Hematopoietic multipotent progenitor cell treated with erythropoietin and hydrocortisone succinate and interleukin-3 and kit ligand, for 17 days (in vitro differentiated cells): ENCODE data around the gene MLLT11.
"Not testable (repeated sequence)": the region's sequence is repeated elsewhere in the genome, so short reads cannot be mapped to it uniquely, and the experiment has no call there.

ENCODE experiments used
- DNase-seq: peaks from one replicate; pipeline ENCODE4 v3.0.0-alpha.2; 2015; ENCODE audit warnings: low spot score

MLLT11 gene

DNA sequence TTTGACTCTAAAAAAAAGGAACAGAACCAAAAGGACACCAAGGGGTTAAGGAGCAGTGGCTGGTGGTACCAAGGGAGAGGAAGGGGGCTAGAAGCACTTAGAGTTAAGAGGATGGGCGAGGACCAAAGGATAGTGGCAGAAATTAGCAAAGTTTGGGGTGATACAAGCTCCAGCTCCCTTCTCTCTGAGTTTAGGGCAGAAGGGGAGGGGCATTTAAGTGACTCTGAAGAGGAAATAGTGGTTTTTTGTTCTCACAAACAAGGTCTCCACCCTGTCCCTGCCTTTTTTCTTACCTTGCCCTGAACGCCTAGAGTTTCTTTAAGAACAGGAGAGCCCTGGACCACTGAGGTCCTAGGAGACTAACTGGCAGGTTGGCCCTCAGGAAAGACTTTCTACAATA lies 4.0 kb upstream of the MLLT11 start:
- no peak for DNase-seq

DNA sequence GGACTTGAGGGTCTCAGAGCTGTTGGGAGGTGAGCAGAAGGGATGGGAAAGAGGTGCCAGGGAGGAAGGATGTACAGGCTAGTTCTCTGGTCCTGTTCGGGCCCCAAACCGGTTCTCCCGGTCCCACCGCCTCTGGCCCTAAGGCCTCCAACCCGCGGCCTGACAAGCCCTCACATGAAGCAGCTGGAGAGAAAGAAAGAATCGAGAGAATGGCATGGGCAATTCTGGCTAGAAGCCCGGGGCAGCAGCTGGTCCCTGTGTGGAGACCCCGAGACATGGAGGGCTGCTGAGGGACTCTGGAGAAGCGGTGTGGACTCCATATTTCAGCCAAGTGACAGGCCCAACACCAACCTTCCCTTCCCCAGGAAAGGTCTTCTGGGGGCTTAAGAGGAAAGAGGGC lies 1.5 kb upstream of the MLLT11 start:
- peak; percentile 14 for DNase-seq

DNA sequence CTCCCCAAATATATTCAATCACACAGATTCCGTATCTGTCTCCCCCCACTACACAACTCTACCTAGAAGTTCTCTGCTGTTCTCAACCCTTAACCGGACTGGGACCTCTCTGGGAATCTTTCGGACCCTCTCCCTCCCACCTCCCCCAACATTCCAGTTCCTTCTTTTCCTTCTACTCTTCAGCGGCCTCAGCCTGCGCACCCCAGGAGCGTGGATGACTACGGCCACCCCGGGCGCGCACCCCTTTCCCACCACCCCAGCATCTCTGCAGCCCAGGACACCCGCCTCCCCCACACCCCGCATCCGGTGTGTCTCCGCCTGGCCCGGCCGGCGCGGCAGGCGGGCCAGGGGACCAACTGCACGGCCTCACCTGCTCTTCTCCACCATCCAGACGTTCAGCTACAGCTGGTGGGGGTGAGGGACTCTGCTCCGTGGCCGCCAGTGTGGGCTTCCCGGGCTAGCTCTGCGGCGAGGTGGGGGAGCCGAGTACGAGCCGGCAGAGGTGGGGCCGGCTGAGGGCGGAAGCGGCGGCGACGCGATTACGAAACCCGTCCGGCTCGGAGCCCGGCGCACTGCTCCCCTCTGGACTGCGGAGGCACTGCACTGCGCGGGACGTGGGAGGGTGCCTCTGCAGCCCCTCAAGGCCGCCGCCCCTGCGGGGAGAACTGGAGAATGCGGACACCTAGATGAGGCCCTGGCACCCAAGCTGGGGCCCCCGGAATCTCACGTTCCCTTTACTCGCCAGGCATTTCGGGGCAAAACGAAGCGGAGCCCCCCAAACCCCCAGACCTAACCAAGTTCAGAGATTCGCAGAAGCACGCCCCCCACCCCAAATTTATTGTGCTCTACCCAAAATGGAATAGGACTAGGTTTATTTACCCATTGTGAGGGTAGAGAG lies 839 bp upstream of the MLLT11 start, which contains the start of gene CDC42SE1:
TSS of gene CDC42SE1 (minus strand) at position 514 of the 898 bp plus-strand sequence. CDS start 3,892 bp downstream, outside the sequence.
- peak; percentile 78 for DNase-seq

DNA sequence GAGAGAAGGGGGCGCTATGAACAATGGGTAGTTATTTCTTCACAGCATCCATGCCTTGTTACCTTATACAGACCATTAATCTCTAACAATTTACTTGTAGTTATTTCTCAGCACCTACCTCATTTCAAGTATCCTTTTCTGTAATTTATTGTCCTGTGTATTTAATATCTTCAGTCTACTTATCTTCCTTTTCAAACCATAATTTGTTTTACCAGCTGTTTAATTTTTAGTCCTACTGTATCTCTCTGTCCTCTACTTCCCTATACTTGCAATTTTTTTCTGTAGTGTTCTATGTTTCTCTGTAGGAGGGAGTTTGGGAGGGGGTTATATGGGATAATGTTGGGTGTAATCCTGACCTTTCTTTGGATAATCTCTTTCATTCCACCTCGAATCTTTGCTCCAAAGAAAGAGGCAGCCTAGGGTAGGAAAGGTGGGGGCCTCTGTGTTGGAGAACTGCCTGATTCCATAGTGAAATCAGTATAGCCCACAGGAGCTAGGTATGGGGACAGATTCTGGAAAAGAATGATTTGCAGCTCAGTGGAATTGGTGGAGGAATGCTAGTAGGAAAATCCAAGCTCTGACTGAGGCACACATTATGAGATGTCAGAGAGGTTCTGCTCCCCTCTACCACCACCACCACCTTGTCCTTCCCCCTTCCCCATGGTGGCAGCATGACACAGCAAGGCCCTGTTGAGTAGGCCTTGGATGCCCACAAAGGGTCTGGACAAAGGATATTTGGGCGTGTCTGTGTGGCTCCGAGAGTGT lies 642 bp downstream of the MLLT11 start:
- DNase-seq, result peak; percentile 3

DNA sequence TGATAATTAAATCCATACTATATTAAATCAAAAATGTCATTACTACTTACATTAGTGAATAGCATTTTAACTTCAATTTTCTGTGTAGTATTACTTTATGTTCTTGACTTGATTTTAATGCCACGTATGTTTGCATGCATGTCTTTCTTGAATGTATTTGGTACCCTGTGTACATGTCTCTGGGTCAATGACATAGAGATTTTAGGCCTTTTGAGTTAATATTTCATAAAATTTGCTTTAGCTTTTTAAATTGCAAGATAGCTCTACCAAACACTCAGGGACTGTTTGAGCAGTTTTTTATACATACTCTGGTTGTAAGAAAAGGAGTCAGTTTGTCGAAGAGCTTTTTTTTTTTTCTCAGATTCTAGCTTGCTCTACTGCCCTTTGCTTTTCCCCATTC lies 1.5 kb downstream of the MLLT11 start:
- peak; percentile 2 for DNase-seq

DNA sequence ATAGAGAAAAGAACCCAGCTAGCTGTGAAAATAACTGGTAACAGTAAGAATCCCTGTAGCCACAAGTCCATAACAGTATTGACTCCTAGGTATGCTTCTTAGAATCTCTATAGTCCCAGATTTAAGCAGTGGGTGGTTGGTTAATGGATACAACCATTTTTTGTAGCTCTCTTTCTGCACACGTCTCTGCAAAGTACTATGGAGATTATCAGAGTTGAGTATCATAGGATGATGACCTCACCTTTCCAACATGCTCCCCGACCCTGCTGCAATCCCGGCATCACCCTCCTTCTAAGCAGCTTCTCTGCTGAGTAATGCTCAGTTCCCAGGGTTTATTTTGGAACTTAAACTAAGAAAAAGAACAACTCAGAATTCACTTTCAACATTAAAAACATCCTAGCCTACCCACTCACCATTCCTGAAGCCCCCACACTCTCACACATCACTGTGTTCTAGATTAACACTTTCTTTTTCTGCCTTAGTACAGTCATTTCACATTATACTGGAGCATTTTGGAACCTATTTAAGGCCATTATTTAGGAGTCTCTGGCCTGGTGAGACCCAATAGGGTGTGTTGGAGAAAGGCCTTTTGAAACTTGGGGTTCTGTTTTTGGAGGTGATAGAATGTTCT lies 2.7 kb downstream of the MLLT11 start:
- peak; percentile 3 for DNase-seq

DNA sequence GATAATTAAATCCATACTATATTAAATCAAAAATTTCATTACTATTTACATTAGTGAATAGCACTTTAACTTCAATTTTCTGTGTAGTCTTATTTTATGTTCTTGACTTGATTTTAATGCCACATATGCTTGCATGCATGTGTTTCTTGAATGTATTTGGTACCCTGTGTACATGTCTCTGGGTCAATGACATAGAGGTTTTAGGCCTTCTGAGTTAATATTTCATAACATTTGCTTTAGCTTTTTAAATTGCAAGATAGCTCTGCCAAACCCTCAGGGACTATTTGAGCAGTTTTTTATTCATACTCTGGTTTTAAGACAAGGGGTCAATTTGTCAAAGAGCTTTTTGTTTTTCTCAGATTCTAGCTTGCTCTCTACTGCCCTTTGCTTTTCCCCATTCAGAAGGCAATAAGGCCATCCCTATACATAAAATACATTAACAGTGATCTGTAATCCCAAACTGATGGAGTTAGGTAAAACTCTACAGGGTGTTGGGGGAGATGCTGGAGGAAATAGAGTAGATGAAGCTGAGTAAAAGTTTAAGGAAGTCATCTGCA lies 5.0 kb downstream of the MLLT11 start:
- DNase-seq, result peak; percentile 3

DNA sequence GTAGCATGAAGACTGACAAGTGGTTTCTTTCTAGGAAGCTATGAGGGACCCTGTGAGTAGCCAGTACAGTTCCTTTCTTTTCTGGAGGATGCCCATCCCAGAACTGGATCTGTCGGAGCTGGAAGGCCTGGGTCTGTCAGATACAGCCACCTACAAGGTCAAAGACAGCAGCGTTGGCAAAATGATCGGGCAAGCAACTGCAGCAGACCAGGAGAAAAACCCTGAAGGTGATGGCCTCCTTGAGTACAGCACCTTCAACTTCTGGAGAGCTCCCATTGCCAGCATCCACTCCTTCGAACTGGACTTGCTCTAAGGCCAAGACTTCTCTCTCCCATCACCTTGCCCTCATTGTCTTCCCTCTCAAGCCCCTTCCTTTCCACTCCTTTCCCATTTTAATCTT lies 7.0 kb downstream of the MLLT11 start:
- no peak for DNase-seq

DNA sequence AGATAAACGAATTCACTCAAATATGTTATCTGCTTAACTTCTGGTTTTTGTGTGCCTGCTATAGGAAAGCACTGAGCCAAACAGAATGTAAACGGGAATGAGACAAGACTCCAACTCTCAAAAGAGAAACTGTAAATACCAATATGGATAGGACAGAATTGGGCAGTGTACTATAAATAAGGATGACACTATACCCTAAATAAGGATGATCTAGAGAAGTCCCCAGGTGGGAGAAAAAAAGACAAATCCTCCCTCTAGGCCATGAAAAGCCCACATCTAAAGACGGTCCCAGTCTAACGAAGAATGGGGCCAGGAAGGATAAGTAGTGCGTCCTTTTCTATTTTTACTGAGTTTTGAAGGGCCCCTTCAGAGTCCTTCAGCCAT lies 8.9 kb downstream of the MLLT11 start:
- no peak for DNase-seq

DNA sequence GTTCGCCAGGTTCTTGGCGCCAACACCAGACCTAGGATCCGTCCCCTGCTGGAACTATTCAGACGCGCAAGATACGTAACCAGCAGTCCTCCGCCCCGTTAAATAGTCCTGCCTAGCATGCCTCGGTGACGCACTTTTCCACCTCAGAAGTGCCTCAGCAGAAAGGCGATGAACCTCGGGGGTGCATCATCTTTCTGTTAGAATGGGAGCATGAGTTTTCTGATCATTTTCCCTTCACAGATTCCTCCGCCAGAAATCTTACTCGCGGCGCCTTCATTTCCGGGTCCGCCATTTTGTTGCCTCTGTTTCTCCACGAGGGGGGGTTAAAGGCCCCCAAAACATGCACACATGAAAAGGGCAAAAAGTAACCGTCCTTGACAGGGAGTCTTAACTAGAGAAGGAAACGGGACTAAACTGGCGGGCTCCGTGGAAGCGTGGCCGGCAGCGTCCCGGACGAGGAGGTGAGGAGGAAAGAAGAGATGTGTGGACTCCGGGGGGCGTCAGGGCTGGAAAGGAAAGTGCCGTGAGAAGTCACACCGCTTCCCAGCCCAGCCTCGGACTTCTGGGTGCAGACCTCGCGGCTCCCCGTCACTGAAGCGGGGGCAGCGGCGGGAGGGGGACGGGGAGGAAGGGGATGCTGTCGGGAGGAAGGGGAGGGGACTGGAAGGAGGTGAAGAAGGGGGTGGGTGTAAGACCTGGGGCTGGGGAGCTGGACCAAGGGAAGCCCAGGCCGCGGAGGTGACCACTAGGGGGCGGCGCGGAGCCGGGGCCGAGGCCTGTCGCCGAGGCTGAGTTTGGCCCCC lies 10.5 kb downstream of the MLLT11 start, which contains the start of gene GABPB2:
TSS of gene GABPB2 (plus strand) at position 288 of the 803 bp plus-strand sequence. CDS start 17,429 bp downstream, outside the sequence.
- DNase-seq, result peak; percentile 91

DNA sequence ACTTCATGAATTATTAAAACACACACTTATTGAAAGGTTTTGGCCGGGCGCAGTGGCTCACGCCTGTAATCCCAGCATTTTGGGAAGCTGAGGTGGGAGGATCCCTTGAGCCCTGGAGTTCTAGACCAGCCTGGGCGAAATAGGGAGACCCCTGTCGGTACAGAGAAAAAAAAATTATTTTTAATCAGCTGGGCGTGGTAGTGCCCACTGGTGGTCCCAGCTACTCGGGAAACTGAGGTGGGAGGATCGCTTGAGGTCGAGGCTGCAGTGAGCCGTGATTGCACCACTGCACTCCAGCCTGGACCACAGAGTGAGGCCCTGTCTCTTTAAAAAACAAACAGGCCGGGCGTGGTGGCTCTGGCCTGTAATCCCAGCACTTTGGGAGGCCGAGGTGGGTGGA lies 12.0 kb downstream of the MLLT11 start:
- no peak for DNase-seq

DNA sequence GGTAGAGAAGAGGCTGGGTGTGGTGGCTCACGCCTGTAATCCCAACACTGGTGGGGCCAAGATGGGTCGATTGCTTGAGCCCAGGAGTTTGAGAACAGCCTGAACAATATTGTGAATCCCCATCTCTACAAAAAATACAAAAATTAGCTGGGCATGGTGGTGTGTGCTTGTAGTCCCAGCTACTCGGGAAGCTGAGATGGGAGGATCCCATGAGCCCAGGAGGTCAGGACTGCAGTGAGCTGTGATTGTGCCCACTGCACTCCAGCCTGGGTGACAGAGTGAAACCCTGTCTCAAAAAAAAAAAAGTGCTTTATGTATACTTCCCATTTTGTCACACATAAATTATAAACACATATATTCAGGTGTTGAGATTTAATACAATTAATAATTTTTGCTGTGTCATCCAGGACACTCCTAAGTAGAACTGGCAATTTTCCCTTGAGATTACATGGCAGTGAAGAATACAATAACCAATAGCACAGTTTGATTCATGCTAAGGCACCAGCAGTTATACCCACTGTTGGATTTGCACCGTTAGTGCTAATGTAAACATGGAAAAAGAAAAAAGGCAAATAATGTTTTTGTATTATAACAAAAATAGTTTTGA lies 25.9 kb downstream of the MLLT11 start:
- no peak for DNase-seq

DNA sequence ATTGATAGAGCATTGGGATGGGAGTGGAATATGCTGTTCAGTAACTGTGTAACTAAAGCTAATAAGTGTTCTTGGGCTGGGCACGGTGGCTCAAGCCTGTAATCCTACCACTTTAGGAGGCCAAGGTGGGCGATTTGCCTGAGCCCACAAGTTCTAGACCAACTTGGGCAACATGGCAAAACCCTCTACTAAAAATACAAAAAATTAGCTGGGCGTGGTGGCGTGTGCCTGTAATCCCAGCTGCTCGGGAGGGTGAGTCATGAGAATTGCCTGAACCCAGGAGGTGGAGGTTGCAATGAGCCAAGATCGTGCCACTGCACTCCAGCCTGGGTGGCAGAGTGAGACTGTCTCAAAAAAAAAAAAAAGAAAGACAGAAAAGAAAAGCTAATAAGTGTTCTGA lies 37.2 kb downstream of the MLLT11 start:
- not testable (repeated sequence) for DNase-seq

DNA sequence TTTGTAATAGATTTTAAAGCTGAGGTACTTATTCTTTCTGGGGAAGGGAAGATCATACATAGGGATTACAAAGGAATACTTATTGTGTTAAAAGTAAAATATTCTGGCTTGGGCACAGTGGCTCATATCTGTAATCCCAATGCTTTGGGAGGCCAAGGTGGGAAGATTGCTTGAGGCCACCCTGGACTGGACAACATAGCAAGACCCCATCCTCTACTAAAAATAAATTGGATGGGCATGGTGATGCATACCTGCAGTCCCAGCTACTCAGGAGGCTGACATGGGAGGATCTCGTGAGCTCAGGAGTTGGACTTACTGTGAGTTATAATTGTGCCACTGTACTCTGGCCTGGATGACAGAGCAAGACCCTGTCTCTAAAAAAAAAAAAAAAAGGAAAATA lies 37.9 kb downstream of the MLLT11 start:
- DNase-seq, result no peak

DNA sequence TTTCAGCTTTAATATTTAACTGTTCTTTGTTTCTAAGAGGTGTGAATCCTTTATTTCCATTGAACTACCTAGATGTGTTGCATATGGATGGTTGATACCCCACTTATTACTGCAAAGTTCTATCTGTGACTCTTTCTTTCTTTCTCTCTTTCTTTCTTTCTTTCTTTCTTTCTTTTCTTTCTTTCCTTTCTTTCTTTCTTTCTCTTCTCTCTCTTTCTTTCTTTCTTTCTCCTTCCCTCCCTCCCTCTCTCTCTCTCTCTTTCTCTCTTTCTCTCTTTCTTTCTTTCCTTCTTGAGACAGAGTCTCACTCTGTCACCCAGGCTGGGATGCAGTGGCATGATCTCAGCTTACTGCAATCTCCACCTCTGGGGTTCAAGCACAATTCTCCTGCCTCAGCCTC lies 44.4 kb downstream of the MLLT11 start:
- no peak for DNase-seq

DNA sequence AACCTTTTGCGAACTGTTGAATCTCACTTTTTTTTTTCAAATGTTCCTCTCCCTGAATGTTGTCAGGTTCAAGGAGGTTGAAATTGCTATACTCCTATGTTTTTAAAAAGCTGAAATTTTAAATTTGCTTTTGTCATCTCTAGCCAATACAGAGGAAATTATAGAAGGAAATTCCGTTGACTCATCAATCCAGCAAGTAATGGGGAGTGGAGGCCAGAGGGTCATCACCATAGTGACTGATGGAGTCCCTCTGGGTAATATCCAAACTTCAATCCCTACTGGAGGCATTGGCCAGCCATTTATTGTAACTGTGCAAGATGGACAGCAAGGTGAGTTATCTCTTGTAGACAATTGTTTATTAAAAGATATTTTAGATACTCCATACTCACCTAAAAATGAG lies 46.7 kb downstream of the MLLT11 start:
- DNase-seq, result no peak

DNA sequence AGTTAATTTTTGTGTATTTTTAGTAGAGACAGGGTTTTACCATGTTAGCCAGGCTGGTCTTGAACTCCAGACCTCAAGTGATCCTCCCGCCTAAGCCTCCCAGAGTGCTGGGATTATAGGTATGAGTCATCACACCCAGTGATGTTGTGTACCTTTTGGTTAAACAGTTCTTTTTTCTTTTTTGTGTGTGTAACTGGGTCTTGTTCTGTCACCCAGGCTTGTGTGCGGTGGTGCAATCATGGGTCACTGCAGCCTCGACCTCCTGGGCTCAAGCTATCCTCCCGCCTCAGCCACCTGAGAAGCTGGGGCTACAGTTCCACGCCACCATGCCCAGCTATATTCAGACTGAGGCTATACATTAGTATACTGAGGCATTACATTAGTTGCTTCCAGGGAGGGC lies 48.1 kb downstream of the MLLT11 start:
- no peak for DNase-seq

DNA sequence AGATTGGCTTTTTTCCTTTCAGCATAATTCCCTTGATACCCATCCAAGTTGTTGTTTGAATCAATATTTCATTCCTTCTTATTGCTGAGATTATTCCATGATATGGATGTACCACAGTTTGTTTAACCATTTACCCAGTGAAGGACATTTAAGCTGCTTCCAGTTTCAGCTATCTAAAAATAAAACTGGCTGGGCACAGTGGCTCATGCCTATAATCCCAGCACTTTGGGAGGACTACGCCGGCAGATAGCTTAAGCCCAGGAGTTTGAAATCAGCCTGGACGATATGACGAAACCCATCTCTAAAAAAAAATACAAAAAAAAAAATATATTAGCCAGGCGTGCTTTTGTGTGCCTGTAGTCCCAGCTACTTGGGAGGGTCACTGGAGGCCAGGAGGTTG lies 53.7 kb downstream of the MLLT11 start:
- DNase-seq, result no peak
